ENCODE measurements around the gene PLA2G2F.

PLA2G2F gene, protein sequence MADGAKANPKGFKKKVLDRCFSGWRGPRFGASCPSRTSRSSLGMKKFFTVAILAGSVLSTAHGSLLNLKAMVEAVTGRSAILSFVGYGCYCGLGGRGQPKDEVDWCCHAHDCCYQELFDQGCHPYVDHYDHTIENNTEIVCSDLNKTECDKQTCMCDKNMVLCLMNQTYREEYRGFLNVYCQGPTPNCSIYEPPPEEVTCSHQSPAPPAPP

GRCh38 chr1:20138961-20139550, at the start of gene PLA2G2F:
TSS of gene PLA2G2F (plus strand) at chr1:20139323. CDS start at chr1:20139428, 105 bp downstream.
- no peak for DNase-seq (ENCODE audit: low read depth in 2 of 2)

DNA sequence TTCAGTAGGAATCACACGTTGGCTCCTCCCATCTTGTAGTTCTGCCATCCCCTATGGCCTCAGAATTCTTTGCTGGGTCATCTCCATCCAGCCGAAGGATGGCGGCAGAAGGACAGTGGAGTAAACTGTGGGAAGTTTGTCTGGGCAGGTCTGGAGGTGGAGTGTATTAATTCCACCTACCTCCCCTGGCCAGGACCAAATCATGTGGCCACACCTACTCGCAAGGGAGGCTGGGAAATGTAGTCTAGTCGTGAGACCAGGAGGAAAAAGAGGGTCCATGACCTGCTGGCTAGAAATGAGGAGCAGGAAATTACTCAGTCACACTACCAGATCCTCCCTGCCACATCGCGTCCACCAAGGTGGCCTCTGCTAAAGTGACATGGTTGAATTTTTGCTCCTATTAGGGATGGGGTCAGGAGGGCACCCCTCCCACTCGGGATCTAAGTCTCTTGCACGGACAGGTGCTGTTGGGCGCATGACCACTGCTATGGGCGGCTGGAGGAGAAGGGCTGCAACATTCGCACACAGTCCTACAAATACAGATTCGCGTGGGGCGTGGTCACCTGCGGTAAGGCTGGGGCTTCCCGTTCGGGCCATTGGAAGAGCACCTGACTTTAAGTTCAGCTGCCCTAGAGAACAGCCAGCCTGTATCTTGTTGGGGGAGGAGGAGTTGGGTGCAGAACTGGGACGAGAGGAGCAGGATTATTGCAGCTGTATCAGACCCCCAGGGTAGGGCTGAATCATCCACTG, 49.6 kb upstream of the PLA2G2F start:
- no peak for DNase-seq (ENCODE audit: low read depth in 2 of 2)

- DNase-seq (ENCODE audit: low read depth in 2 of 2): no peak
Measured at GRCh38 chr1:20090119-20090518, 49.0 kb upstream of the PLA2G2F start.

GRCh38 chr1:20090641-20091040, 48.5 kb upstream of the PLA2G2F start:
- DNase-seq (ENCODE audit: low read depth in 2 of 2): no peak

GRCh38 chr1:20093303-20093702, 45.8 kb upstream of the PLA2G2F start:
- no peak for DNase-seq (ENCODE audit: low read depth in 2 of 2)

GRCh38 chr1:20093940-20094391, 45.2 kb upstream of the PLA2G2F start:
- no peak for DNase-seq (ENCODE audit: low read depth in 2 of 2)

DNA sequence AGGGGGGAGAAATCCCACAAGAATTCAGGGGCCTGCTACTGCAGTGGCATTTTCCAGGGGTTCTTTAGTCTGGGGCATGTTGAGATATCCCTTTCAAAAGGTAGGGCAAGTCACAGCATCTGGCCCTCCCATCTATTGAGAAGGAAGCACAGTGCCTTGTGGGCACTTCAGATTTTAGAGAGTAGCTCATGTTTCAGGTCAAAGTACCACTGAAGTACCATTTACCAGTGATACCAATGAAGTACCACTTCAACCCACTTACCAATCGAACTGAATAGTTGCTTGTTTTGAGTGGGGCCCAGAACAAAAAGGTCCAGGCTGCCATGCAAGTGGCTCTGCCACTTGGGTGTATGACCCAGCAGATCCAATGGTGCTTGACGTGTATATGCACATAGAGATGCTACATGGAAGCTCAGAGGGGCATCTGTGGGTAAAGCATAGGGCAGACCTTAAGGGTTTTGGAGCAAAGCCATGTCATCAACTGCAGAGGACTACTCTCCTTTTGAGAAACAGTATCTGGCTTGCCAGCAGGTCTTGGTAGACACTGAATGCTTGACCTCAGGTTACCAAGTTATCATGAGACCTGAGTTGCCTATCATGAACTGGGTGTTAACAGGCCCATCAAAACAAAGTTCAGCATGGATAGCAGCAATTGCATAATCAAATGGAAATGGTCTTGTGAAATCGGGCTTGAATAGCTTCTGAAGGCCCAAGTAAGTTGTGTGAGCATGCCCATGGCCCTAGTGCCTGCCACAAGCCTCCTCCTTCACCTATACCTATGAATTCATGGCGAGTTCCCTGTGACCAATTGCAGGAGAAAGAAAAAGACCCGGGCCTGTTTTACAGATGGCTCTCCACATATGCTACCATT, 43.3 kb upstream of the PLA2G2F start:
- DNase-seq (ENCODE audit: low read depth in 2 of 2): no peak

DNA sequence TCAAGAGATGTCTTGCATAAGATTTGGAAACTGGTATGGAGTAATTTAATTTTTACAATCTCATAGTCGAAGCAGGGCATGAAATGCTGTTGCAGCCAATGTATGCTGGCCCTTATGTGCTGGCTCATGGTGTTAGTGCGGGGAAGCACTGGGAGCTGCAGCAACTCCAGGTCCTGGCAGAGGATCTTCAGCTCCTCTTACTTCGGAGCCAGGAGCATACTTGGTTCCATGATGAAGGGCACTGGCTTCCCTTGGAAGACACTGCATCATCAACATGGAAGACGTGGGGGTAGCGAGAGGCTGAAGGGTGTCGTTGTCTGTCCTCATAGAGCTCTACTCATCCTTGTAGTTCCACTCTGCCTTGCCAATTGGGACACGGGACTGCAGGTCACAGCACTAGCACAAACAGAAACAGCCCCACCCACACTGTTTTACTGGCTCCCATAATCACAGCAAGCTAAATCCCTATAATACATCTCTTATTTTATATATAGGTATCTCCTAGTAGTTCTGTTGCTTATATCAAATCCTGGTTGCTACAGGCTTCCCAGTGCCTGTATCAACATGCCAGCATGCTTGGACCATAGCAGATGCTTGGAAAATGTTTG, 42.2 kb upstream of the PLA2G2F start:
- DNase-seq (ENCODE audit: low read depth in 2 of 2): no peak

GRCh38 chr1:20099533-20099932, 39.6 kb upstream of the PLA2G2F start:
- DNase-seq (ENCODE audit: low read depth in 2 of 2): no peak

- DNase-seq (ENCODE audit: low read depth in 2 of 2): peak; percentile 7 to 13
Measured at GRCh38 chr1:20100632-20101355, 38.3 kb upstream of the PLA2G2F start.

DNA sequence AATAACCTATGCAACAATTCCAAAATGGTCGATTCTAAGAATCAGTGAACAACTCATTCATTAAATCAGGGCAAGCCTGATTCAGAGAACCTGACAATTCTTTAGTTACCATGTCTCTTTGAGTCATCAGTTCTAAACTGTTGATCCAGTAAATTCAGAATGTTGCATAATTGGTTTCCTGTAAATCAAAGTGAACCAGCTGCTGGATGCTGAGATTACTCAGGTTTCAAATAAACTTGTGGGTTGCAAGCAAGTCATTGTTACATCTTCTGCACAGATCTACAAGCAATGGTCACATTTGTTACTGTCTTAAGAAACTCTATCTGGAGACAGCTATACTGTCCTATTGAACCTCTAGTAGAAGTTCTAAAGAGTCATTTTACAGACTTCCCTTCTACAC, 36.2 kb upstream of the PLA2G2F start:
- no peak for DNase-seq (ENCODE audit: low read depth in 2 of 2)

GRCh38 chr1:20105856-20106255, 33.3 kb upstream of the PLA2G2F start:
- no peak for DNase-seq (ENCODE audit: low read depth in 2 of 2)

GRCh38 chr1:20107351-20107750, 31.8 kb upstream of the PLA2G2F start:
- DNase-seq (ENCODE audit: low read depth in 2 of 2): no peak

DNA sequence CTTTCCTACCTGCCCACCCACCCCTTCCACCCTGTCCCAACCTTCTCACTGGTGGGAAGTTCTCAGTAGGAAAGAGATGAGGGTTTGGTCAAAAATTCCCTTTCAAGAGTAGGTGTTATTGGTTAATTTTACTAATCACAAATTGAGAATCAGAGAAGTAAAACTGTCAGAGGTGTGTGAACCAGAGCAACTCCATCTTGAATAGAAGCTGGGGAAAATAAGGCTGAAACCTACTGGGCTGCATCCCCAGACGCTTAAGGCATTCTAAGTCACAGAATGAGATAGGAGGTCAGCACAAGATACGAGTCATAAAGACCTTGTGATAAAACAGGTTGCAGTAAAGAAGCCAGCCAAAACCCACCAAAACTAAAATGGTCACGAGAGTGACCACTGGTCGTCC, 31.3 kb upstream of the PLA2G2F start:
- DNase-seq (ENCODE audit: low read depth in 2 of 2): no peak

GRCh38 chr1:20108366-20109123, 30.6 kb upstream of the PLA2G2F start:
- DNase-seq (ENCODE audit: low read depth in 2 of 2): no peak

DNA sequence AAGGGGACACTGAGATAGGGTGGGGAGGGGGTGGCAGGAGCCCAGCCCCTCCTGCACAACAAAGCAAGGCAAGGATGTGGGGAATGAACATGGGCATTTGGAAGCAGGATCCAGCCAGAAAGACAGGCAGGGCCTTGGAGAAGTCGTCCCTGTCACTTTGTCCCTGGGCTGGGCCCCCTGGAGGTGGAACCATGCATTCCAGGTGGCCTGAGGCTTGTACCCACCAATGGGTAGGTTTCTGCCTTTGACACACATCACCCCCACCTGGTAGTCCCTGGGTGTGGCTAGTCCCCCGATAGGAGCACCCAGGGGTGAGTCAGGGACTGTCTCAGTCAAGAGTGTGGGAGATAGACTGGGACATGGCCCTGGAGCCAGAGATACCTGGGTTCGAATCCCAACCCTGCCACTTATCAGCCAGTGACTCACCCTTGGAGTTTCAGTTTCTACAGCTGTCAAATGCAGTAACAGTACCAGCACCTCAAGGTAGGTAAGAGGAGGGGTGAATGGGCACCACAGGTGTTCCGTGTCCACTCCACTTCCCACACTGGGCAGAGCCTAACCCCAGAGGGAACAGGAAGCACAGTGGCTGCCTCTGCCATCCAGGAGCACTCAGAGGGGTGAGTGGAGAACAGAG, 29.8 kb upstream of the PLA2G2F start:
- no peak for DNase-seq (ENCODE audit: low read depth in 2 of 2)

DNA sequence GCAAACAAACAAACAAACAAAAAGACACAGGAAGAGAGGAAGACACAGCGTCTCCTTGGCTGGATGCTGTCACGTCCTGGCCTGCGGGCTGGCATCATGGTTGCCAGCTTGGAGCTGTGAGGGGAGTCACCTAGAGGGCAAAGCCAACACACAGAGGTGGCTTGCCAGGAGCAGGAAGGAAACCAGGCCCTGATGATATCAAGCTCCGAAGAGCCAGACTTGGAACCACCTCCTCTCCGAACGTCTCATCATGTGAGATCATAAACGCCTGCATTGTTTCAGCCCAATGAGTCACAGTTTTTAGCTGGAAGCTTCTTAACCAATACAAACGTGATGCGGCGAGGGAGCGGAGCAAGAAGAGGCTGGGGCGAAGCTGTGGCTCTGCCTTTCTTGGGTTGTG, 28.4 kb upstream of the PLA2G2F start:
- DNase-seq (ENCODE audit: low read depth in 2 of 2): no peak

DNA sequence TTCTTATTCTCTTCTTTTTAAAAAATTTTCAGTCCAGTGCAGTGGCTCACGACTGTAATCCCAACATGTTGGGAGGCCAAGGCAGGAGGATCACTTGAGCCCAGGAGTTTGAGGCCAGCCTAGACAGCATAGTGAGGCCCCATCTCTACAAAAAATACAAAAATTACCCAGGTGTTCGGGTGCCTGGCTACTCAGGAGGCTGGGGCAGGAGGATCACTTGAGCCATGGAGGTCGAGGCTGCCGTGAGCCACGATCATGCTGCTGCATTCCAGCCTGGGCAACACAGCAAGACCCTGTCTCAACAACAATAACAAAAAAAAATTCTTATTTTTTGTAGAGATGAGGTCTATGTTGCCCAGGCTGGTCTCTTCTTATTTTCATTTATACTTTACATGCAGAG, 27.7 kb upstream of the PLA2G2F start:
- no peak for DNase-seq (ENCODE audit: low read depth in 2 of 2)

DNA sequence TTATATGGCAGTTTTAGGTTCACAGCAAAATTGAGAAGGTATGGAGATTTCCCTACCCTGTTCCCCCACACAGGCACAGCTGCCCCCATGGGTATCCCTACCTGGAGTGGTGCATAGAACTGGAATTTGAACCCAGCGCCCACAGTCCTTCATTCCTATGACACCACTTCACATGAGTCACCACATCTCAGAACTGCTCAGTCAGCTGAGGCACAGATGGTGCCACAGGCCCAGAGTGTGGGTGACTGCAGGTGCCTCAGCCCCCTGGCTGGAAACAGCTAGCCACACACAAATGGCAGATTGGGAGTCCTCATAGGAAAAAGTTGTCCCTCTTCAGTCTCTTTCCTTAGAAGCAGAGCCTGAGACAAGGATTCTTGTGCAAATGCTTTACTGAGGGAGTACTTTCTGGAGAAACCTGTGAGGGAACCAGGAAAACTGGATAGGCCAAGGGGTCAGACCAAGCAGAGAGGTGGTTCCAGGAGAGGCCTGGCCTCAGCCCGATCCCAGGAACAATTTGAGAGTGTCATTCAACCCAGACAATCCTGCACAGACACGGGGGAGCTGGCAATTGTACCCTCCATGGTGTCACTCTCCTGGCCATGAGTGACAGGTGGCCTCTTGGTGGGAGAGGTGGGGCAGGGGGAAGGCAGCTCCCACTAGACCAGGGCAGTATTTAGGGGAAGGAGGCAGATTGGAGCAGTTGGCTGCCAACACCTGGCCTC, 26.7 kb upstream of the PLA2G2F start:
- DNase-seq (ENCODE audit: low read depth in 2 of 2): no peak

All from stimulated activated CD4-positive, alpha-beta T cell treated with anti-CD3 and anti-CD28 coated beads, Interleukin-4, amount 100 ng/mL, for 48 hours (primary cell).